ENCODE data around the gene MLN.

Gene MLN

GRCh38 chr6:33803571-33804053 is at the start of gene MLN:
TSS of gene MLN (minus strand) at chr6:33804003. CDS start at chr6:33801163, 2,840 bp downstream.
- peaks cover 51 to 66% of the 10 kb centered on the region in 2 donors for H3K27me3 Mint-ChIP-seq
- ATAC-seq (replicated peaks) = no peak

GRCh38 chr6:33853026-33853425 is 49.2 kb upstream of the MLN start:
- H3K36me3 Mint-ChIP-seq = no peaks in the 10 kb centered on the region
- no peak overlapping the region for H3K27ac Mint-ChIP-seq
- H3K4me1 Mint-ChIP-seq = peaks cover 12 to 21% of the 10 kb centered on the region in 2 donors
- no peak overlapping the region for H3K4me3 Mint-ChIP-seq
- DNase-seq = no peak
- H3K9me3 Mint-ChIP-seq = no peaks in the 10 kb centered on the region
- ATAC-seq (replicated peaks) = no peak
- H3K27me3 Mint-ChIP-seq = peaks cover 37 to 63% of the 10 kb centered on the region in 2 donors

More at GRCh38 chr6:33803571-33804053, at the start of gene MLN:
- H3K4me3 Mint-ChIP-seq = no peak within 1 kb of the TSS
- no peaks in the 10 kb centered on the region for H3K9me3 Mint-ChIP-seq
- DNase-seq = no peak
- no peak within 1 kb of the TSS for H3K27ac Mint-ChIP-seq
- no peaks in the 10 kb centered on the region for H3K36me3 Mint-ChIP-seq
- H3K4me1 Mint-ChIP-seq = peaks cover 7 to 12% of the 10 kb centered on the region in 2 donors

GRCh38 chr6:33851959-33852358 is 48.2 kb upstream of the MLN start:
- peaks cover 11 to 15% of the 10 kb centered on the region in 2 donors for H3K4me1 Mint-ChIP-seq
- H3K4me3 Mint-ChIP-seq = no peak overlapping the region
- no peaks in the 10 kb centered on the region for H3K36me3 Mint-ChIP-seq
- peaks cover 28 to 52% of the 10 kb centered on the region in 2 donors for H3K27me3 Mint-ChIP-seq
- no peak for ATAC-seq (replicated peaks)
- H3K9me3 Mint-ChIP-seq = no peaks in the 10 kb centered on the region
- no peak for DNase-seq
- H3K27ac Mint-ChIP-seq = no peak overlapping the region

GRCh38 chr6:33850869-33851541 is 47.2 kb upstream of the MLN start:
- no peaks in the 10 kb centered on the region for H3K36me3 Mint-ChIP-seq
- no peaks in the 10 kb centered on the region for H3K9me3 Mint-ChIP-seq
- H3K4me3 Mint-ChIP-seq = no peak overlapping the region
- peaks cover 5% of the 10 kb centered on the region in 2 donors for H3K4me1 Mint-ChIP-seq
- ATAC-seq (replicated peaks) (no peak), DNase-seq (no peak)
- H3K27ac Mint-ChIP-seq = no peak overlapping the region
- H3K27me3 Mint-ChIP-seq = peaks cover 28 to 52% of the 10 kb centered on the region in 2 donors

- Mint-ChIP-seq H3K4me1 (no peaks in the 10 kb centered on the region), H3K27me3 (peaks cover 28 to 47% of the 10 kb centered on the region in 2 donors), H3K27ac (no peak overlapping the region), H3K4me3 (no peak overlapping the region), H3K36me3 (no peaks in the 10 kb centered on the region), H3K9me3 (no peaks in the 10 kb centered on the region)
- ATAC-seq (replicated peaks) (no peak), DNase-seq (no peak)
These were observed 46.5 kb upstream of the MLN start for GRCh38 chr6:33850296-33850695.

GRCh38 chr6:33849500-33850075 is 45.8 kb upstream of the MLN start:
- Mint-ChIP-seq H3K9me3 (no peaks in the 10 kb centered on the region), H3K4me3 (no peak overlapping the region), H3K36me3 (no peaks in the 10 kb centered on the region), H3K4me1 (no peaks in the 10 kb centered on the region), H3K27me3 (peaks cover 25 to 42% of the 10 kb centered on the region in 2 donors), H3K27ac (no peak overlapping the region)
- DNase-seq (no peak), ATAC-seq (replicated peaks) (no peak)

- H3K9me3 Mint-ChIP-seq = no peaks in the 10 kb centered on the region
- peaks cover 21 to 38% of the 10 kb centered on the region in 2 donors for H3K27me3 Mint-ChIP-seq
- no peaks in the 10 kb centered on the region for H3K36me3 Mint-ChIP-seq
- H3K4me1 Mint-ChIP-seq = no peaks in the 10 kb centered on the region
- no peak overlapping the region for H3K27ac Mint-ChIP-seq
- ATAC-seq (replicated peaks) (no peak), DNase-seq (no peak)
- no peak overlapping the region for H3K4me3 Mint-ChIP-seq
These were observed 44.7 kb upstream of the MLN start for GRCh38 chr6:33848484-33848883.

GRCh38 chr6:33847867-33848266 is 44.1 kb upstream of the MLN start:
- no peak for ATAC-seq (replicated peaks)
- no peak overlapping the region for H3K27ac Mint-ChIP-seq

GRCh38 chr6:33847078-33847477 is 43.3 kb upstream of the MLN start:
- Mint-ChIP-seq H3K4me1 (no peaks in the 10 kb centered on the region), H3K27ac (no peak overlapping the region), H3K27me3 (peaks cover 21 to 41% of the 10 kb centered on the region in 2 donors), H3K36me3 (no peaks in the 10 kb centered on the region), H3K9me3 (no peaks in the 10 kb centered on the region), H3K4me3 (no peak overlapping the region)
- DNase-seq (no peak), ATAC-seq (replicated peaks) (no peak)

More at GRCh38 chr6:33847867-33848266, 44.1 kb upstream of the MLN start:
- Mint-ChIP-seq H3K36me3 (no peaks in the 10 kb centered on the region), H3K4me3 (no peak overlapping the region), H3K9me3 (no peaks in the 10 kb centered on the region), H3K27me3 (peaks cover 21 to 36% of the 10 kb centered on the region in 2 donors), H3K4me1 (no peaks in the 10 kb centered on the region)
- DNase-seq = no peak

- no peak for DNase-seq
- Mint-ChIP-seq H3K36me3 (no peaks in the 10 kb centered on the region), H3K9me3 (no peaks in the 10 kb centered on the region)
These were observed 42.4 kb upstream of the MLN start for GRCh38 chr6:33846226-33846625.

GRCh38 chr6:33845031-33845745 is 41.4 kb upstream of the MLN start:
- no peak for DNase-seq
- no peaks in the 10 kb centered on the region for H3K9me3 Mint-ChIP-seq
- H3K27me3 Mint-ChIP-seq = peaks cover 12 to 32% of the 10 kb centered on the region in 2 donors
- H3K4me3 Mint-ChIP-seq = no peak overlapping the region
- no peaks in the 10 kb centered on the region for H3K36me3 Mint-ChIP-seq
- no peak for ATAC-seq (replicated peaks)
- H3K4me1 Mint-ChIP-seq = peaks cover 4% of the 10 kb centered on the region in 2 donors
- no peak overlapping the region for H3K27ac Mint-ChIP-seq

More at GRCh38 chr6:33846226-33846625, 42.4 kb upstream of the MLN start:
- Mint-ChIP-seq H3K4me1 (no peaks in the 10 kb centered on the region), H3K4me3 (no peak overlapping the region), H3K27me3 (peaks cover 14 to 41% of the 10 kb centered on the region in 2 donors), H3K27ac (no peak overlapping the region)
- ATAC-seq (replicated peaks) = no peak

GRCh38 chr6:33843131-33844121 is 39.6 kb upstream of the MLN start:
- Mint-ChIP-seq H3K36me3 (no peaks in the 10 kb centered on the region), H3K27ac (no peak overlapping the region), H3K4me3 (no peak overlapping the region), H3K4me1 (peaks cover 11 to 12% of the 10 kb centered on the region in 2 donors), H3K9me3 (no peaks in the 10 kb centered on the region), H3K27me3 (peaks cover 4 to 24% of the 10 kb centered on the region in 2 donors)
- no peak for ATAC-seq (replicated peaks)
- no peak for DNase-seq

GRCh38 chr6:33841868-33842267 is 38.1 kb upstream of the MLN start:
- H3K36me3 Mint-ChIP-seq = peaks cover 0 to 1% of the 10 kb centered on the region in 2 donors
- no peak for DNase-seq
- H3K4me1 Mint-ChIP-seq = peaks cover 11 to 12% of the 10 kb centered on the region in 2 donors
- H3K4me3 Mint-ChIP-seq = no peak overlapping the region
- H3K9me3 Mint-ChIP-seq = peaks cover 0 to 5% of the 10 kb centered on the region in 2 donors
- H3K27me3 Mint-ChIP-seq = peaks cover 10 to 39% of the 10 kb centered on the region in 2 donors
- no peak for ATAC-seq (replicated peaks)
- no peak overlapping the region for H3K27ac Mint-ChIP-seq

All from stimulated activated naive B cell treated with anti-CD40 and anti-IgM and Interleukin-4, amounts not matched to agents 10 μg/mL and 1 μg/mL and 100 μg/mL, for 72 hours (primary cell).